Measurements from ENCODE around the gene RSPO1.
"Not testable (repeated sequence)": the region's sequence is repeated elsewhere in the genome, so short reads cannot be mapped to it uniquely, and the experiment has no call there.

RSPO1 gene

GRCh38 chr1:37620707-37621106, 14.0 kb downstream of the RSPO1 start:
- DNase-seq (ENCODE audit: low read depth in 2 of 2), result no peak

- no peak for DNase-seq (ENCODE audit: low read depth in 2 of 2)
These were observed 18.4 kb downstream of the RSPO1 start for GRCh38 chr1:37616330-37616729.

DNA sequence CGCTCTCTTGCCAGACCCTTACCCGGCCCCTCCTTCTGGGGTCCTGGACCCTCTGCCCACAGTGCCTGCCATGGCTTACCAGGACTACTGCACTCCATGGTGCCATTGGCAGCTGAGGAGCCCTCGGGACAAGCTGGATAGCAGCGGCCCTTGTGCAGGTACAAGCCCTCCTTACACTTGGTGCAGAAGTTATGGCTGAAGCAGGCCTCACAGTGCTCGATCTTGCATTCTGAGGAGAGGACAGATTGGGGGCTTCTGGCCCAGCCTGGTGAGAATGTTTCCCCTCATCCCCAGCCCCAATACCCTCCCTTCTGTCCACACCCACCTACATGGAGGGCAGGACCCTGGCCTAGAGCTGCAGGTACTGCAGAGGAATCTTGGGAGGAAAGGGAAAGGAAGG, 20.6 kb downstream of the RSPO1 start:
- DNase-seq (ENCODE audit: low read depth in 2 of 2), result no peak

- DNase-seq (ENCODE audit: low read depth in 2 of 2), result no peak
These were observed 22.5 kb downstream of the RSPO1 start for GRCh38 chr1:37612186-37612585.

DNA sequence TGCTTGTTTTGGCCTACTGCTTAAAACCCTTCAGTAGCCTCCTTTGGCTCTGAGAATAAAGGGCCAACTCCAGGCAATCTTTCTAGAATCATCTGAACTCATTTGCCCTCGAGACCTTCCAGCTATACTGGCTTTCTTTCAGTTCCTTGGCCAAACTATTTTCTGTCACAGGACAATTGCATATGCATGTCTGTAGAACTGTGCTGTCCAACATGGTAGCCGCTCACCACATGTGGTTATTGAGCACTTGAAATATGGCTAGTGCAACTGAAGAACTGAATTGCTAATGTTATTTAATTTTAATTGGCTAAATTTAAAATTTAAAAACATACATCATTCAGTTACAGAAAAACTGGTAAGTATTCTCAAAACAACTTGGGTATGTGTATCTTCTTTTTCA, 24.7 kb downstream of the RSPO1 start:
- DNase-seq (ENCODE audit: low read depth in 2 of 2), result no peak

GRCh38 chr1:37609002-37609401, 25.7 kb downstream of the RSPO1 start:
- no peak for DNase-seq (ENCODE audit: low read depth in 2 of 2)

GRCh38 chr1:37606481-37607263, 28.0 kb downstream of the RSPO1 start:
- DNase-seq (ENCODE audit: low read depth in 2 of 2), result no peak

GRCh38 chr1:37605806-37606474, 28.8 kb downstream of the RSPO1 start:
- DNase-seq (ENCODE audit: low read depth in 2 of 2), result no peak

DNA sequence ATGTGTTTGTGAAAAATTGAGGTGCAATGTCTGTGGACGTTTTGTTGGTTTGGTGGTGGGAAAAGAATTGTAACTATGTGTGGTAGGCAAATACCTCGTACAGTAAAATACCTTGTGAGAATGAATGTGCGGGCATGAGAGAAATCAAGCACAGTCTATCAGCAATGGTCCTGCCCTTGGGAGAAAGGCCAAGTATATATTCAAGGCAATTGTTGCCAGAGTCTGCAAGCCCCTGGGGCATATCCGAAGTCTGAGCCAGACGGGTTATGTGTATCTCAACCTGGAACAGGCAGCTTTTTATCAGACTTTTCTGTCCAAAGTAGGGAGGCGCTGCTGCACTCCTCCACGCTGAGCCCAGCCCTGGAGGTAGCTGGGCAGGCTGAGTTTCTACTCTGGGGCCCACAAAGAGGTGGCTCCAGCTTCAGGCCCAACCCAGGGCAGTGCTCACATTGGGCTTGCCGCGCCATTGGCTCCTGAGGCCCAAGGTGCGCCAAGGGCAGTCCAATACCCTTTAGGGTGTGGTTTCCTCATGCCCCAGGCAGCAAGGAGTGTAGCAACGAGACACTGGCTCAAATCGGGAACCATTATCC, 29.5 kb downstream of the RSPO1 start:
- DNase-seq (ENCODE audit: low read depth in 2 of 2), result no peak

- peak in 1 of 2 donors; percentile 24 for DNase-seq (ENCODE audit: low read depth in 2 of 2)
These were observed 31.7 kb downstream of the RSPO1 start for GRCh38 chr1:37602750-37603694.

DNA sequence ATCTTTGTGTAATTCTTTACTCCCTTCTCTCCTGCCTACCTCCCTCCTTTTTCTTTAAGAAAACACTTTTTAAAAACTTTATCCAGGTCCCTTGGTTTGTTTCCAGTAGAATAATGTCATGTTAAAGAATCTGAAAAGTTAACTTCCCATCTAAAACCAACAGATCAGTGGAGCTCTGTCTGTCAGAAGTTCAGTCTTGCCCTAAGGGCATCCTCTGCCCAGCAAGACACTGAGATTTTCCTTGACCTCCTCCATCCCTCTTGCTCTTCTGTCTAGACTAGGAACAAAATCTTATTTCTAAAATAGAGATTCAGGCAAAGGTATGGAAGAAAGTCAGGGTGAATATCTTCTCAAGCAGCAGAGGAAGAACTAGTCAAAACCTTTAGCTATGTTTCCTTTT, 33.3 kb downstream of the RSPO1 start:
- DNase-seq (ENCODE audit: low read depth in 2 of 2), result no peak

DNA sequence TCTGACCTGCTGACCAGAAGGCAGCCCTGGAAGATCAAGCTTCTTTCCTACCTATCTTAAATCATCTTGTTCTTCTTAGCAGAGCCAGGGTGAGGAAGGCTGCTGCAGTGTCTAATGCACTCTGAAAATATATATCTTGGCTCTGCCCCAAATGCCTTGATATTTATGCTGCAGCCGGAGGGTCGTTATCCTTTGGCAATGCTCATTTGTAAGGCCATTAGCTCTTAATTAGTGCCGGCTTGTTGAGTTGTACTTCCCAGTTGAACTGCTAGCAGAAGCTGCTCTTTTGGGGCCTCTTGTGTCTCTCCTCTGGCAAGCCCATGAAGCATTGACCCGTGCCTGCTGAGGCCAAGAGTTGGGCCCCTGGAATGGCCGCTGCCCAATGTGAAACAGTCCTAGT, 34.8 kb downstream of the RSPO1 start:
- no peak for DNase-seq (ENCODE audit: low read depth in 2 of 2)

DNA sequence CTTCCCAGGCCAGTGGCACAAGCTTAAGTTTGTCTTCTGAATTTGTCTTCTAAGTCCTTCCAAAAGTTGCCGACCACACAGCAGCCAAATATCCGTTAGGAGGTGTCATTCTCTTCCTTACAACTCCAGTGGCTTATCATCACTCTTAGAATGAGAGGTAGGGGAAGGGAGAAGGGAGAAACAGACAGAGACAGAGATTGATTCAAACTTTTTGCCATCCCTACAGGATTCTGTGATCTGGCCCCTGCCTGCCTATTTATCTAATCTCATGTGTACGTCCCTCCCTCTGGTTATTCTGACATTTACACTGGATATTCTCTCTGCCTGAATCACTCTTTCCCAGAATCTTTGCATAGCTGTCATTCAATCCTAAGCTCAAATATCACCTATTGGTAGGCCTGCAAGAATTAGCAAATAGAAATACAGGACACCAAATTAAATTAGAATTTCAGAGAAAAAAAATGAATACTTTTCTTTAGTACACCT, 38.5 kb downstream of the RSPO1 start:
- DNase-seq (ENCODE audit: low read depth in 2 of 2), result no peak

DNA sequence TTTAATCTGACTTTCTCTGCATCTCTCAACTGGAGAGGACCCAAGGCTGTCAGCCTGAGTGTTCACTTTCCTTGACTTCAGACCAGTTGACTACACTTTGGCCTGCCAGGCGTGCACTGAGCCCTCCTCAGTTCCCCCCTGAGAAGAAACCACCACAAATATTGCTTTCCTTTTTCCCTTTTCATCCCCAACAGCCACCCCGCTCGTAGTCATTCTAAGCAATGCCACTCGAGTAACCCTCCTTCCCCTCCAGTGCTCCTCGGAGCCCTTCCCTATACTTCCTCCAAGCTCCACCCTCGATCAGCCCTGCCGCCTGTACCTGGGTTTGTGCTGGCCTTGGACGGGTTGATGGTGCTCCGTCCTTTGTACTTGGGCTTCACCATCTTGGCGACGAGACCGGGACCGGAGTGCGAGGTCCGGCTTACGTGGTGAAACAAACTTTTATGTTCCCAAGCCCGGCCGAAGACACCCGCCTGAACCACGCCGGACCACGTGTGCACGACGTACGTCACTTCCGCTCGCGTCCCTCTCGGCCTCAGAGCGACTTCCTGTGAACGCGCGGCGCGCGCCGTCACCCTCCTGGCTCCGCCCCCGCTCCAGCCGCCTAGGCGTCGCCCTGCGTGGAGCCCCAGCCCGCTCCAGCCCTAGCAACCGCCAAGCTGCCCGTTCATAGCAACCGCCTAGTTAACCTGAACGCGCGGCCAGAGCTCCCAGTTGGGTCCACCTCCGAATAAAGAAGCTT, 39.1 kb downstream of the RSPO1 start, which contains the start of gene GNL2:
Gene GNL2, minus strand, starts transcription at position 498 of the 742 bp plus-strand sequence. Its CDS starts 115 bp downstream, at position 383.
- peak; percentile 92 to 96 for DNase-seq (ENCODE audit: low read depth in 2 of 2)

GRCh38 chr1:37593726-37594125, 41.0 kb downstream of the RSPO1 start:
- no peak for DNase-seq (ENCODE audit: low read depth in 2 of 2)

DNA sequence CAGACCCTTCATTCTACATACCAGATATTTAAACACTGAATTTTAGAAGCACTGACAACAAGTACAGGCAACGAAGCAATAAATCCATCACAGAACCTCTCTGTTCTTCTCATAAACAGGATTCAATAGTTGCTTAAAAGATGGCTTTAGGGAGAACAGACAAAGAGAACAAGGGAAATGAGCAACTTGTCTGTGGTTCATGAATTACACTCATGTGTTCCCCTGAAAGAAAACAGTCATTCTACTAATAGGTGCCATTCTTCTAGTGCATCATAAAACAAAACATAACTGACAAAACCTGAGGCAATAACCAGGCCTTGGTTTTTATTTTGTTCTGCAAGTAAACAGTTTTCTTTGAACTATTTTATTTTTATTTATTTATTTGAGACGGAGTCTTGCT, 45.8 kb downstream of the RSPO1 start:
- DNase-seq (ENCODE audit: low read depth in 2 of 2), result no peak

DNA sequence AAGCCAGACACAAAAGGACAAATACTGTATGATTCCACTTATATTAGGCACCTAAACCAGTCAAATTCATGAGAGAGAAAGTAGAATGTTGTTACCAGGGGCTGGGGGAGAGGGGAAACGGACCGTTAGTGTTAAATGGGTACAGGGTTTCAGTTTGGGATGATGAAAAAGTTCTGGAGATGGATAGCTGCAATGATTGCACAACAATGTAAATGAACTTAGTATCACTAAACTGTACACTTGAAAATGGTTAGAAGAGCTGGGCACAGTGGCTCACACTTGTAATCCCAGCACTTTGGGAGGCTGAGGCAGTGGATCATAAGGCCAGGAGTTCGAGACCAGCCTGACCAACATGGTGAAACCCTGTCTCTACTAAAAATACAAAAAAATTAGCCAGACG, 50.1 kb downstream of the RSPO1 start:
- DNase-seq (ENCODE audit: low read depth in 2 of 2), result not testable (repeated sequence)

DNA sequence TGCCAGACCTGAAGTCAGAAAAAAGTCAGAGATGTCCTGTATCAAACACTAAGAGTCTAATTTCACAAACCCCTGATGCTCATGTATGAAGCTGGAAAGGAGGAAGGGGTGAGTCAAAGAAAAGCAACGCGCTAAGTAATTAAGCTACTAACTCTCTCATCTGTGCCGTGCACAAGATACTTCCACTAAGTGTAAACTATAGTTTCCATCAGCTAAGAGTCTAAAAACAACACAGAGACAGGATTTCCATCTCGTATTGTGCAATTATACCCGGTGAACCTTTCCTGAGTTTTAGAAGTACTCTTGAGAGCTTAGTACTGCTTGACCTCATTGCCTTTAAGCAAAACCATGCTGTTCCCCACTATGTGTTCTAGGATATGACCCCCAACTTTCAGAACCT, 59.0 kb downstream of the RSPO1 start:
- DNase-seq (ENCODE audit: low read depth in 2 of 2), result no peak

DNA sequence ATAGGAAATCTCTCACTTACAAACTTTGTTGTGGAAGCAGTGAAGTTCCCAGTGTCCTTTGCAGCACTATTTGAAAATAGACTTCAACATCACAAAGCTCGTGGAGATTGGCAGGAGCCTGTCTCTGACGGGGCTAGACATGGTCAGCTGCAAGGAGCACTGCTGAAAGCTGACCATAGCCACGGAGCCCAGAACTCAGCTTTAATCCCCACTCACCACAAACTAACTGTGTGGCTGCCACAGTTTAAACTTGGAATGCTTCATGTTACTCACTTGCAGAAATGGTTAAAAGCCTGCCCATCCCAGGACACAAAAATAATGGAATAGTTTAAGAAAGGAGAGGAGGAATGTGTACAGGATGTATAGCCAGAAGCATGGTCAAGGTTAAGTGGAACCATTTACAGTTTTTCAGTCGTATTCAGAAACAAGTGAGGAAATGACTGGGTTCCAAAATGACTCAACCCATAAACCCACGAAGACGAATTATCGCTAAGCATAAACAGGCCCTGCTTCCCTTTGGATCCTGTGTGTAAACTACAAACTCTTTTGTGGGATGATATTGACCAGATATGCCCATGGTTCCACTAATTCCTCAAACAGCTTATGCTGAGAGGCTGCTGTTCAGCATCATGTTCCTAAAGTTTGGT, 59.7 kb downstream of the RSPO1 start:
- no peak for DNase-seq (ENCODE audit: low read depth in 2 of 2)

Measured in activated CD4-positive, alpha-beta T cell treated with anti-CD3 and anti-CD28 coated beads for 24 hours (primary cell).